OCI-LY3 (cell line): Measurements from ENCODE around the gene RAB11FIP4.
A peak's percentile ranks its signal among the peaks of the same experiment; 100 is the strongest.

ENCODE experiments used
- CTCF ChIP-seq: fragments of 200-600, 300-600 bp; sonication (generic); IDR thresholded peaks from 2 replicates; pipeline ENCODE4 v1.5.1; 2014; ENCODE audit warnings: antibody characterized with exemption, low read length, low read depth
- EZH2phosphoT487 ChIP-seq: fragments of 200-600 bp; shearing (Covaris generic); IDR thresholded peaks from 2 replicates; pipeline ENCODE4 v1.6.1; 2018; ENCODE audit warnings: antibody characterized with exemption, mixed run types, low read depth

GRCh38 chr17:31533546-31534155, 142.2 kb downstream of the RAB11FIP4 start:
- TF ChIP-seq CTCF (peak; percentile 83), EZH2phosphoT487 (no peak)
